ENCODE data around the gene NATD1.
"Not testable (repeated sequence)": the region's sequence is repeated elsewhere in the genome, so short reads cannot be mapped to it uniquely, and the experiment has no call there.

The NATD1 gene

GRCh38 chr17:21243516-21244303, 9.5 kb downstream of the NATD1 start:
- DNase-seq = no peak

- DNase-seq = no peak
Measured at GRCh38 chr17:21242780-21243515, 10.3 kb downstream of the NATD1 start.

- no peak for DNase-seq
Measured at GRCh38 chr17:21242026-21242697, 11.0 kb downstream of the NATD1 start.

GRCh38 chr17:21241564-21241963, 11.6 kb downstream of the NATD1 start:
- no peak for DNase-seq

- no peak for DNase-seq
Measured at GRCh38 chr17:21240369-21241055, 12.7 kb downstream of the NATD1 start.

GRCh38 chr17:21239680-21240368, 13.4 kb downstream of the NATD1 start:
- no peak for DNase-seq

- DNase-seq = no peak
Measured at GRCh38 chr17:21235921-21236320, 17.3 kb downstream of the NATD1 start.

GRCh38 chr17:21233581-21234347, 19.4 kb downstream of the NATD1 start:
- DNase-seq = no peak

GRCh38 chr17:21232033-21232749, 21.0 kb downstream of the NATD1 start:
- no peak for DNase-seq

GRCh38 chr17:21231533-21231932, 21.7 kb downstream of the NATD1 start:
- no peak for DNase-seq

- no peak for DNase-seq
Measured at GRCh38 chr17:21228845-21229244, 24.4 kb downstream of the NATD1 start.

GRCh38 chr17:21228111-21228510, 25.1 kb downstream of the NATD1 start:
- DNase-seq = no peak

- DNase-seq = not testable (repeated sequence)
Measured at GRCh38 chr17:21227277-21227676, 25.9 kb downstream of the NATD1 start.

- no peak for DNase-seq
Measured at GRCh38 chr17:21223086-21223485, 30.1 kb downstream of the NATD1 start.

GRCh38 chr17:21218831-21219380, 34.3 kb downstream of the NATD1 start:
- no peak for DNase-seq

GRCh38 chr17:21218101-21218500, 35.1 kb downstream of the NATD1 start:
- no peak for DNase-seq

GRCh38 chr17:21217346-21217745, 35.9 kb downstream of the NATD1 start:
- DNase-seq = no peak

GRCh38 chr17:21215935-21216334, 37.3 kb downstream of the NATD1 start:
- no peak for DNase-seq

- no peak for DNase-seq
Measured at GRCh38 chr17:21214777-21215541, 38.3 kb downstream of the NATD1 start.

Data from NCI-H2029 (cell line).